B cell (primary cell): Measurements from ENCODE around the gene ABTB2. TPM values are rescaled to one million over a fixed set of nuclear protein-coding genes. Genes with fewer than 3 reads are reported as not detected.
A peak's percentile ranks its signal among the peaks of the same experiment; 100 is the strongest.

Experiments used
- ATAC-seq: fragments of 200-7000 bp; cut with Tn5 transposase; one replicate; pipeline ENCODE4 v1.10.0; 2021; ENCODE audit warnings: low read depth, mild to moderate bottlenecking, moderate number of reproducible peaks, moderate library complexity
- CTCF ChIA-PET: fragments of 350-600 bp; sonication (Branson Sonifier 250); formaldehyde crosslinking; loops from one replicate; lab custom pipeline; 2021; ENCODE audit warnings: antibody characterized with exemption, inconsistent platforms; lab: Charles Lee
- POLR2A ChIA-PET: fragments of 350-600 bp; sonication (Branson Sonifier 250); formaldehyde crosslinking; loops from one replicate; lab custom pipeline; 2021; ENCODE audit warnings: antibody characterized with exemption; lab: Charles Lee
- DNase-seq: peaks from one replicate; pipeline ENCODE4 v3.0.0; 2013
- H2AFZ ChIP-seq: 2 replicates; pipeline ENCODE4 v1.6.1; 2012; ENCODE audit warnings: mild to moderate bottlenecking, low read depth, low read length; ENCODE audit not compliant: insufficient read depth, poor library complexity, severe bottlenecking
- H3K27ac ChIP-seq, 2 donors: 1 replicate in 1 of 2; 2 replicates in 1 of 2; pipeline ENCODE4 v1.5.1; 2012 to 2013; ENCODE audit warnings: low read length in 2 of 2, mild to moderate bottlenecking in 2 of 2, moderate library complexity in 1 of 2
- H3K27me3 ChIP-seq, 4 experiments: fragments of 200-600 bp in 1 of 4; sonication (generic) in 1 of 4; replicated peaks in 1 of 4; 1 replicate in 2 of 4; 2 replicates in 2 of 4; pipeline versions ENCODE4 v1.6.1 to v1.7.0; 2013 to 2016; ENCODE audit warnings: low read length in 3 of 4, mild to moderate bottlenecking in 2 of 4, mixed read lengths in 1 of 4, moderate library complexity in 1 of 4; ENCODE audit not compliant: insufficient read depth in 4 of 4, control insufficient read depth in 3 of 4; ENCODE audit errors: control extremely low read depth in 1 of 4
- H3K36me3 ChIP-seq, 2 experiments: replicated peaks in 1 of 2; 1 replicate in 1 of 2; 2 replicates in 1 of 2; pipeline versions ENCODE4 v1.6.1 to v1.7.1; 2013; ENCODE audit warnings: low read length in 1 of 2; ENCODE audit not compliant: insufficient read depth in 2 of 2, control insufficient read depth in 1 of 2; ENCODE audit errors: control extremely low read depth in 1 of 2, extremely low read depth in 1 of 2
- H3K4me1 ChIP-seq, 2 donors: fragments of 200-600 bp in 1 of 2; sonication (generic) in 1 of 2; 1 replicate in 1 of 2; 2 replicates in 1 of 2; pipeline versions ENCODE4 v1.5.1 to v1.6.1; 2013 to 2017; ENCODE audit warnings: low read length in 2 of 2; ENCODE audit not compliant: control insufficient read depth in 2 of 2, insufficient read depth in 2 of 2
- H3K4me2 ChIP-seq: replicated peaks from 2 replicates; pipeline ENCODE3; 2012; ENCODE audit warnings: mild to moderate bottlenecking, low read depth, low read length; ENCODE audit not compliant: poor library complexity, severe bottlenecking
- H3K4me3 ChIP-seq, 5 experiments: fragments of 200-600 bp in 1 of 5; sonication (generic) in 1 of 5; 1 replicate in 3 of 5; 2 replicates in 2 of 5; pipeline versions ENCODE4 v1.5.1 to v1.7.0; 2011 to 2016; ENCODE audit warnings: low read length in 4 of 5, mild to moderate bottlenecking in 4 of 5, low read depth in 2 of 5, control low read depth in 1 of 5, moderate library complexity in 1 of 5; ENCODE audit not compliant: insufficient read depth in 1 of 5; ENCODE audit errors: control extremely low read depth in 1 of 5, extremely low read depth in 1 of 5
- H3K79me2 ChIP-seq: fragments of 200-600 bp; sonication (generic); one replicate; pipeline ENCODE4 v1.6.0; 2016; ENCODE audit warnings: low read length; ENCODE audit not compliant: control insufficient read depth, insufficient read depth
- H3K9ac ChIP-seq: fragments of 200-600 bp; sonication (generic); 2 replicates; pipeline ENCODE4 v1.6.1; 2017; ENCODE audit warnings: mild to moderate bottlenecking, low read length, moderate library complexity
- H3K9me3 ChIP-seq, 3 donors: one replicate each; pipeline versions ENCODE4 v1.6.1 to v1.7.1; 2013; ENCODE audit warnings: low read length in 2 of 3; ENCODE audit not compliant: control insufficient read depth in 2 of 3, insufficient read depth in 1 of 3; ENCODE audit errors: control extremely low read depth in 1 of 3
- H4K20me1 ChIP-seq: 2 replicates; pipeline ENCODE4 v1.6.0; 2012; ENCODE audit warnings: mild to moderate bottlenecking, low read length; ENCODE audit not compliant: insufficient read depth, control insufficient read depth, poor library complexity, severe bottlenecking
- H3K27ac Mint-ChIP-seq: one replicate; pipeline ENCODE4 v1.8.0; 2021; ENCODE audit warnings: mixed read lengths
- H3K27me3 Mint-ChIP-seq: one replicate; pipeline ENCODE4 v1.8.0; 2021; ENCODE audit warnings: mixed read lengths
- H3K4me1 Mint-ChIP-seq: one replicate; pipeline ENCODE4 v1.8.0; 2021; ENCODE audit warnings: mixed read lengths
- H3K4me3 Mint-ChIP-seq: one replicate; pipeline ENCODE4 v1.8.0; 2021; ENCODE audit warnings: mixed read lengths
- H3K9me3 Mint-ChIP-seq: one replicate; pipeline ENCODE4 v1.8.0; 2022; ENCODE audit warnings: mixed read lengths; ENCODE audit not compliant: insufficient read depth
- EZH2 ChIP-seq: IDR thresholded peaks from 2 replicates; pipeline ENCODE4 v1.6.1; 2012; ENCODE audit warnings: borderline replicate concordance, low read depth, mild to moderate bottlenecking, moderate library complexity, low read length; ENCODE audit not compliant: insufficient read depth, poor library complexity, severe bottlenecking
- WGBS: methylation state at CpG from one replicate; pipeline ENCODE4 v1.1.5; 2013; ENCODE audit warnings: missing lambda C conversion rate; ENCODE audit not compliant: insufficient coverage; 5-methylcytosine and 5-hydroxymethylcytosine counted together
- intact Hi-C: fragments of 100-400 bp; cut with micrococcal nuclease; formaldehyde crosslinking; loops from one replicate; pipeline ENCODE4 v1.10.0; 2022
- polyA plus RNA-seq: library from polyadenylated mRNA; depleted of rRNA; stranded (reverse); fragments of >200 nt; gene quantifications from 2 replicates; pipeline ENCODE4 v1.2.3, GENCODE V29; 2012
- total RNA-seq, 2 donors: library from RNA; stranded (reverse); fragments of 120-200 nt in 1 of 2; gene quantifications; 1 replicate in 1 of 2; 2 replicates in 1 of 2; pipeline versions ENCODE4 v1.2.3 to v1.2.4, GENCODE V29; 2013 to 2022
- TF ChIP-seq, protein P1 (sequence below): fragments of 200-600 bp; IDR thresholded peaks from one replicate; pipeline ENCODE4 v1.8.0; 2022; ENCODE audit warnings: antibody characterized with exemption, mild to moderate bottlenecking

Gene ABTB2
- total and polyA plus RNA-seq, 2 donors (not counting 1 experiment from before 2014, with no cell fraction given) = 0.30 to 5.9 TPM

DNA sequence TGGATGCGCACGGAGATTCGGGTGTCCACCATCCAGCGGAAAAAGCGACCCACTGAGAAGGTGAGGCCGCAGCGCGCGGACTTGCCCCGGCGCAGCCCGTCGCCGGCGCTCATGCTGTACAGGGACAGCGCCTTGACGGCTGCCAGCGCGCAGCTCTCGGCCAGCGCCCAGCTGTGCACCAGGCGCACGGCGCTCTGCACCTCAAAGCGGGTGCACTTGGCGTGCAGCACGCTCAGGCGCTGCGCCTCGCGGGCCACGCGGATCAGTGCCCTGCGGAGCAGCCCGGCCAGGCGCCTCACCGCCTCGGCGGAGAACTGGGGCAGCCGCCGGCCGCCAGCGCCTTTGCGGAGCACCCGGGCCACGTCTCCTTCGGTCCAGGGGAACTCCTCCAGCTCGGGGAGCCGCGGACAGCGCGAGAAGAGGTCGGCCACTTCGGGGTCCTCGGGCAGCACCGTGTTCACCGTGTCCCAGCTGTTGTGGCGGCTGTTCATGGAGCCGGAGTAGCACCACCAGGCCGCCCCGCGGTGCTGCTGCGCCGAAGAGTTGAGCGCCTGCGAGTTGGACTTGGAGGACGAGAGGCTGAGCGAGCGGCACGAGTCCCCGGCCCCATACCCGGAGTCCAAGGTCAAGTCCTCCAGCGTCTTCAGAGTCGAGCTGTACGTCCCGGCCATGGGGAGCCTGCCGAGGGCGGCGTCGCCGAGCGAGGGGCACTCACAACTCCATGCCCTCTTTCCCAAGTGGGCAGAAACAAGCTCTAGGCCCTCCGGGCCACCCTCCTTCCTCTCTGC is 703 bp downstream of the ABTB2 start:
- peaks cover 28% of the 10 kb centered on the region for H3K4me1 Mint-ChIP-seq
- intact Hi-C loops = loop anchor here (5.0 to 10.0 kb wide), 3 partner anchors 135 to 1100 kb away; partner anchors contain the start of gene HIPK3
- DNase-seq (peak; percentile 72), ATAC-seq (peak; percentile 4)
- H3K4me3 Mint-ChIP-seq = peak overlapping the region; percentile 71
- Histone ChIP-seq H3K4me3 (peak overlapping the region; percentile 22 to 70 (median 55)), H3K79me2 (no peaks in the 10 kb centered on the region), H3K4me2 (peak overlapping the region; percentile 99), H2AFZ (peak overlapping the region; percentile 72), H3K9me3 (peaks cover 0 to 8% (median 0%) of the 10 kb centered on the region in 3 donors), H4K20me1 (no peaks in the 10 kb centered on the region), H3K9ac (peak overlapping the region; percentile 69), H3K27me3 (peaks cover 0 to 47% (median 41%) of the 10 kb centered on the region in 4 experiments), H3K27ac (no peak overlapping the region), H3K4me1 (peaks cover 18 to 33% of the 10 kb centered on the region in 2 donors), H3K36me3 (no peaks in the 10 kb centered on the region)
- WGBS = 2% methylated on average over 83 of the region's 83 CpGs
- POLR2A ChIA-PET = interaction anchor here (0.6 to 1.8 kb wide), 4 partner anchors 53 to 251 kb away, joined by 3 to 19 read pairs (median 4); partner anchors contain the start of gene NAT10
- H3K27me3 Mint-ChIP-seq = peaks cover 48% of the 10 kb centered on the region
- CTCF ChIA-PET = interaction anchor here (0.6 to 4.9 kb wide), 13 partner anchors 10 to 499 kb away, joined by 3 to 129 read pairs (median 6); no protein-coding TSS in a partner anchor
- TF ChIP-seq, protein P1, sequence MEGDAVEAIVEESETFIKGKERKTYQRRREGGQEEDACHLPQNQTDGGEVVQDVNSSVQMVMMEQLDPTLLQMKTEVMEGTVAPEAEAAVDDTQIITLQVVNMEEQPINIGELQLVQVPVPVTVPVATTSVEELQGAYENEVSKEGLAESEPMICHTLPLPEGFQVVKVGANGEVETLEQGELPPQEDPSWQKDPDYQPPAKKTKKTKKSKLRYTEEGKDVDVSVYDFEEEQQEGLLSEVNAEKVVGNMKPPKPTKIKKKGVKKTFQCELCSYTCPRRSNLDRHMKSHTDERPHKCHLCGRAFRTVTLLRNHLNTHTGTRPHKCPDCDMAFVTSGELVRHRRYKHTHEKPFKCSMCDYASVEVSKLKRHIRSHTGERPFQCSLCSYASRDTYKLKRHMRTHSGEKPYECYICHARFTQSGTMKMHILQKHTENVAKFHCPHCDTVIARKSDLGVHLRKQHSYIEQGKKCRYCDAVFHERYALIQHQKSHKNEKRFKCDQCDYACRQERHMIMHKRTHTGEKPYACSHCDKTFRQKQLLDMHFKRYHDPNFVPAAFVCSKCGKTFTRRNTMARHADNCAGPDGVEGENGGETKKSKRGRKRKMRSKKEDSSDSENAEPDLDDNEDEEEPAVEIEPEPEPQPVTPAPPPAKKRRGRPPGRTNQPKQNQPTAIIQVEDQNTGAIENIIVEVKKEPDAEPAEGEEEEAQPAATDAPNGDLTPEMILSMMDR = no peak
- no peak for TF ChIP-seq EZH2
- no peak overlapping the region for H3K27ac Mint-ChIP-seq
- H3K9me3 Mint-ChIP-seq = no peaks in the 10 kb centered on the region

GRCh38 chr11:34356576-34356912 is 1.3 kb downstream of the ABTB2 start:
- intact Hi-C loops = loop anchor here (5.0 to 10.0 kb wide), 3 partner anchors 136 to 1099 kb away; partner anchors contain the start of gene HIPK3

More at GRCh38 chr11:34356576-34356912, 1.3 kb downstream of the ABTB2 start:
- Histone ChIP-seq H3K9me3 (peaks cover 0 to 8% (median 0%) of the 10 kb centered on the region in 3 donors), H3K27ac (no peak overlapping the region), H3K4me1 (peaks cover 22 to 38% of the 10 kb centered on the region in 2 donors), H2AFZ (peak overlapping the region; percentile 72), H3K27me3 (peaks cover 0 to 44% (median 37%) of the 10 kb centered on the region in 4 experiments), H3K36me3 (no peaks in the 10 kb centered on the region), H3K9ac (peak overlapping the region; percentile 69), H3K4me3 (peak overlapping the region; percentile 10 to 70 (median 55)), H4K20me1 (no peaks in the 10 kb centered on the region), H3K4me2 (peak overlapping the region; percentile 99), H3K79me2 (no peaks in the 10 kb centered on the region)
- DNase-seq = no peak
- peaks cover 34% of the 10 kb centered on the region for H3K4me1 Mint-ChIP-seq
- 8% methylated on average over 19 of the region's 19 CpGs for WGBS
- H3K9me3 Mint-ChIP-seq = no peaks in the 10 kb centered on the region
- ChIA-PET POLR2A (no interaction called here), CTCF (interaction anchor here (0.6 to 4.9 kb wide), 8 partner anchors 9 to 386 kb away, joined by 3 to 129 read pairs (median 8); no protein-coding TSS in a partner anchor)
- peak overlapping the region; percentile 71 for H3K4me3 Mint-ChIP-seq
- ATAC-seq = no peak
- peaks cover 48% of the 10 kb centered on the region for H3K27me3 Mint-ChIP-seq
- no peak for TF ChIP-seq EZH2
- no peak overlapping the region for H3K27ac Mint-ChIP-seq
